Esophagus squamous epithelium (tissue), 5 donors: ENCODE data around the gene ASAP2. TPM values are rescaled to one million over a fixed set of nuclear protein-coding genes. Genes with fewer than 3 reads are reported as not detected.

Experiments used
- DNase-seq: peaks from one replicate; lab custom pipeline; 2025; lab: John Stamatoyannopoulos, UW
- H3K27ac ChIP-seq, 4 donors: fragments of 200-600 bp; sonication (generic); one replicate each; pipeline ENCODE4 v1.5.1; 2016 to 2019; ENCODE audit warnings: mild to moderate bottlenecking in 1 of 4
- H3K27me3 ChIP-seq, 4 donors: fragments of 200-600 bp; sonication (generic); 1 replicate in 3 of 4; 2 replicates in 1 of 4; pipeline versions ENCODE4 v1.5.1 to v1.6.0; 2017 to 2021; ENCODE audit warnings: antibody characterized with exemption in 1 of 4
- H3K36me3 ChIP-seq, 3 donors: fragments of 200-600 bp; sonication (generic); one replicate each; pipeline ENCODE4 v1.5.1; 2016 to 2019
- H3K4me1 ChIP-seq, 3 donors: fragments of 200-600 bp; sonication (generic); one replicate each; pipeline ENCODE4 v1.5.1; 2017 to 2019
- H3K4me3 ChIP-seq, 4 donors: fragments of 200-600 bp; sonication (generic); 1 replicate in 3 of 4; 2 replicates in 1 of 4; pipeline ENCODE4 v1.5.1; 2016 to 2019; ENCODE audit warnings: mild to moderate bottlenecking in 2 of 4, moderate library complexity in 1 of 4
- H3K9me3 ChIP-seq, 3 donors: fragments of 200-600 bp; sonication (generic); one replicate each; pipeline ENCODE4 v1.5.1; 2016 to 2019
- POLR2A ChIP-seq, 4 donors: fragments of 450-650 bp; IDR thresholded peaks; one replicate each; pipeline ENCODE4 v1.6.1; 2017; ENCODE audit warnings: antibody characterized with exemption in 4 of 4, mild to moderate bottlenecking in 4 of 4, moderate library complexity in 3 of 4
- WGBS, 2 donors: methylation state at CpG; one replicate each; pipeline ENCODE4 v1.1.5; 2018; 5-methylcytosine and 5-hydroxymethylcytosine counted together
- intact Hi-C: fragments of 100-400 bp; cut with DNase I; formaldehyde crosslinking; loops from one replicate; pipeline ENCODE4 v1.15.0; 2022
- total RNA-seq, 4 donors: library from RNA; depleted of rRNA; stranded (reverse); fragments of >200 nt; gene quantifications; one replicate each; pipeline ENCODE4 v1.1.0, GENCODE V29; 2016
- TF ChIP-seq, protein P1 (sequence below), 6 experiments: fragments of 450-650 bp in 4 of 6; fragments of 200-600 bp in 2 of 6; sonication (generic) in 2 of 6; IDR thresholded peaks; one replicate each; pipeline ENCODE4 v1.5.1; 2016 to 2019; ENCODE audit warnings: antibody characterized with exemption in 6 of 6, mild to moderate bottlenecking in 4 of 6, moderate library complexity in 4 of 6
- donor health status: DM: yes; HTN: yes; CAD: no.

Gene ASAP2
- total RNA-seq, 4 donors from 2014 or later, result 3.3 to 15.3 (median 6.9) TPM

DNA sequence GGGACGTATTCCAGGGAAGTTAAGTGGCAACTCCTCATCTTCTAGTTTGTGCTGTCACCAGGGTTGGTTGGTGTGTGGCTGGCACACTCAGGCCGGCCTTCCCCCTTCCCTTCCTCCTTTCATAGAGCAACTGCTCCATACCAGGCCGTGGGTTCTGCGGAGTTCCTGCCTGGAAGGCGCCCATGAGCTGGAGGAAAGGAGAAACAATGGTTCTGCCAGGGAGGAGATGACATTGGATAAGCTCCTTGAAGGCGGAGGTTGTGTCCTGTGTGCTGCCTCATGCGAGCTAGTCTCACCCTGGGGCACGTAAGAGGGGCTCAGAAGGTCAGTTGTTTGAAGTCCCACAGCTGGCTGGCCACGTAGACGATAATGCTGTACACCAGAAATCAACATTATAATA is 19.2 kb downstream of the ASAP2 start:
- Histone ChIP-seq H3K36me3 (no peaks in the 10 kb centered on the region), H3K4me3 (no peak overlapping the region), H3K9me3 (no peaks in the 10 kb centered on the region), H3K27me3 (no peaks in the 10 kb centered on the region), H3K27ac (peak overlapping the region in 1 of 4 donors; percentile 5), H3K4me1 (peaks cover 2 to 94% (median 28%) of the 10 kb centered on the region in 3 donors)
- DNase-seq, result no peak
- TF ChIP-seq, protein P1, sequence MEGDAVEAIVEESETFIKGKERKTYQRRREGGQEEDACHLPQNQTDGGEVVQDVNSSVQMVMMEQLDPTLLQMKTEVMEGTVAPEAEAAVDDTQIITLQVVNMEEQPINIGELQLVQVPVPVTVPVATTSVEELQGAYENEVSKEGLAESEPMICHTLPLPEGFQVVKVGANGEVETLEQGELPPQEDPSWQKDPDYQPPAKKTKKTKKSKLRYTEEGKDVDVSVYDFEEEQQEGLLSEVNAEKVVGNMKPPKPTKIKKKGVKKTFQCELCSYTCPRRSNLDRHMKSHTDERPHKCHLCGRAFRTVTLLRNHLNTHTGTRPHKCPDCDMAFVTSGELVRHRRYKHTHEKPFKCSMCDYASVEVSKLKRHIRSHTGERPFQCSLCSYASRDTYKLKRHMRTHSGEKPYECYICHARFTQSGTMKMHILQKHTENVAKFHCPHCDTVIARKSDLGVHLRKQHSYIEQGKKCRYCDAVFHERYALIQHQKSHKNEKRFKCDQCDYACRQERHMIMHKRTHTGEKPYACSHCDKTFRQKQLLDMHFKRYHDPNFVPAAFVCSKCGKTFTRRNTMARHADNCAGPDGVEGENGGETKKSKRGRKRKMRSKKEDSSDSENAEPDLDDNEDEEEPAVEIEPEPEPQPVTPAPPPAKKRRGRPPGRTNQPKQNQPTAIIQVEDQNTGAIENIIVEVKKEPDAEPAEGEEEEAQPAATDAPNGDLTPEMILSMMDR (IDR thresholded peaks at IDR 0.05), result no peak
- TF ChIP-seq POLR2A (IDR thresholded peaks at IDR 0.05), result no peak
- WGBS, 2 donors, result 50 to 84% methylated on average over 7 to 9 of the region's 10 CpGs
- intact Hi-C loops, result no loop called here

GRCh38 chr2:9226458-9227380 is 20.1 kb downstream of the ASAP2 start:
- no peaks in the 10 kb centered on the region for H3K27me3 ChIP-seq
- no peaks in the 10 kb centered on the region for H3K9me3 ChIP-seq
- peak overlapping the region in 1 of 4 donors; percentile 9 for H3K27ac ChIP-seq
- peaks cover 11 to 98% (median 35%) of the 10 kb centered on the region in 3 donors for H3K4me1 ChIP-seq
- intact Hi-C loops, result no loop called here
- H3K4me3 ChIP-seq, result no peak overlapping the region
- TF ChIP-seq, protein P1 (IDR thresholded peaks at IDR 0.05), result no peak
- no peak for TF ChIP-seq POLR2A (IDR thresholded peaks at IDR 0.05)
- no peak for DNase-seq
- WGBS, 2 donors, result 74 to 81% methylated on average over 13 to 15 of the region's 15 CpGs
- no peaks in the 10 kb centered on the region for H3K36me3 ChIP-seq

GRCh38 chr2:9228088-9228751 is 21.6 kb downstream of the ASAP2 start:
- H3K36me3 ChIP-seq, result no peaks in the 10 kb centered on the region
- peaks cover 13 to 98% (median 32%) of the 10 kb centered on the region in 3 donors for H3K4me1 ChIP-seq
- TF ChIP-seq POLR2A (IDR thresholded peaks at IDR 0.05), result no peak
- TF ChIP-seq, protein P1 (IDR thresholded peaks at IDR 0.05), result no peak
- no peak overlapping the region for H3K4me3 ChIP-seq
- no peaks in the 10 kb centered on the region for H3K9me3 ChIP-seq
- WGBS, 2 donors, result 88 to 92% methylated on average over 4 of the region's 4 CpGs
- DNase-seq, result no peak
- H3K27me3 ChIP-seq, result no peaks in the 10 kb centered on the region
- H3K27ac ChIP-seq, result no peak overlapping the region
- intact Hi-C loops, result no loop called here

- H3K4me1 ChIP-seq, result peaks cover 13 to 98% (median 36%) of the 10 kb centered on the region in 3 donors
Observed at GRCh38 chr2:9228781-9229469, 22.3 kb downstream of the ASAP2 start.

More at GRCh38 chr2:9228781-9229469, 22.3 kb downstream of the ASAP2 start:
- Histone ChIP-seq H3K27me3 (no peaks in the 10 kb centered on the region), H3K27ac (no peak overlapping the region), H3K9me3 (no peaks in the 10 kb centered on the region), H3K36me3 (no peaks in the 10 kb centered on the region), H3K4me3 (no peak overlapping the region)
- TF ChIP-seq POLR2A (IDR thresholded peaks at IDR 0.05), result no peak
- TF ChIP-seq, protein P1 (IDR thresholded peaks at IDR 0.05), result no peak
- intact Hi-C loops, result no loop called here
- DNase-seq, result no peak
- 81 to 90% methylated on average over 10 to 15 of the region's 15 CpGs for WGBS, 2 donors
